GM18517 (cell line): ENCODE measurements around the gene SLC24A4.

Experiments
- ATAC-seq: cut with Tn5 transposase; IDR thresholded peaks from one replicate; pipeline ENCODE4 v1.9.1; 2021; ENCODE audit warnings: mild to moderate bottlenecking, moderate library complexity; ENCODE audit not compliant: unreplicated experiment

Gene SLC24A4

DNA sequence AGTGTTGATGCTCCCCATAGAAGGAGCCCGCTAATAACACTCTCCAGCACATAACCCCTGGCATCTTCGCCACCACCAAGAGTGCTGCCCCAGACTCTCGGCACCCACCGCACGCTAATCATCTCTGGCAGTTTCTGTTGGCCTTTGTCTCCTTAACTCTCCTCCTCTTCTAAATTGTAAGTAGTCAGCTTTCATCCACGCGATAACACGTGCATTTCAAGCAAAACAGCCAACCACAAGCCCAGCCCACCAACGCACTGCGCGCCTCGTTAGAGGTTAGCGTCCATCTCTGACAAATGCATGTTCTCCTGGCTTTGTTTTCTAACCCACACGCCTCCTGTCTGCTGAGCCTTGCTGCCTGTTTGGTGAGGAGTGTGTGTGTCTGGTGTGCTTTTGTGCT lies 129.5 kb downstream of the SLC24A4 start:
- no peak for ATAC-seq

DNA sequence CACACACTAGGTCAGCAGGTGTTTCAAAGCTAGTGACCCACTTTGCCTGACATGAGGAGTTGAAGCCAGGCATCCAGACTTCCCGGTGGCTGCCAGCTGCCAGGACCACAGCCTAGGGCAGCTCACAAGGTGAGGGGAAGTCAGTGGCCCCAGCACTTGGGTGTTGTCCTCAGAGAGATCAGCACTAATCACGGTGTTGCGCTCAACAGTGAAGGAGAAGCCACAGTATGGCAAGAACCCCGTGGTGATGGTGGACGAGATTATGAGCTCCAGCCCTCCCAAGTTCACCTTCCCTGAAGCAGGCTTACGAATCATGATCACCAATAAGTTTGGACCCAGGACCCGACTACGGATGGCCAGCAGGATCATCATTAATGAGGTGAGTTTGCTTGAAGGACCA lies 130.7 kb downstream of the SLC24A4 start:
- no peak for ATAC-seq

DNA sequence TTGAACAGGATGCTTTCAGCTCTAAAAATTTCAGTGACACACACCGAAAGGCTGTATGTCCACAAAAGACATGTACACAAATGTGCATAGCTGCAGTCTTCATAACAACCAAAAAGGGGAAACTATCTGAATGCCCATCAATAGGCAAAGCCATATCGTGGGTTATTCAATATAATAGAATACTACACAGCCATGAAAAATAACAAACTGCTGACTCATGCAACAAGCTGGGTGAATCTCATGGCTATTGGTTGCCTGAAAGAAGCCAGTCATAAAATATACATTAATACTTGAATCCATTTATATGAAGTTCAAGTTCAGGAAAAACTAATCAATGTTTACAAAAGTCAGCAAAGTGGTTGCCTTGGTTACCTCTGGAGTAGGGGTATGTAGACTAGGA lies 132.3 kb downstream of the SLC24A4 start:
- ATAC-seq = no peak

DNA sequence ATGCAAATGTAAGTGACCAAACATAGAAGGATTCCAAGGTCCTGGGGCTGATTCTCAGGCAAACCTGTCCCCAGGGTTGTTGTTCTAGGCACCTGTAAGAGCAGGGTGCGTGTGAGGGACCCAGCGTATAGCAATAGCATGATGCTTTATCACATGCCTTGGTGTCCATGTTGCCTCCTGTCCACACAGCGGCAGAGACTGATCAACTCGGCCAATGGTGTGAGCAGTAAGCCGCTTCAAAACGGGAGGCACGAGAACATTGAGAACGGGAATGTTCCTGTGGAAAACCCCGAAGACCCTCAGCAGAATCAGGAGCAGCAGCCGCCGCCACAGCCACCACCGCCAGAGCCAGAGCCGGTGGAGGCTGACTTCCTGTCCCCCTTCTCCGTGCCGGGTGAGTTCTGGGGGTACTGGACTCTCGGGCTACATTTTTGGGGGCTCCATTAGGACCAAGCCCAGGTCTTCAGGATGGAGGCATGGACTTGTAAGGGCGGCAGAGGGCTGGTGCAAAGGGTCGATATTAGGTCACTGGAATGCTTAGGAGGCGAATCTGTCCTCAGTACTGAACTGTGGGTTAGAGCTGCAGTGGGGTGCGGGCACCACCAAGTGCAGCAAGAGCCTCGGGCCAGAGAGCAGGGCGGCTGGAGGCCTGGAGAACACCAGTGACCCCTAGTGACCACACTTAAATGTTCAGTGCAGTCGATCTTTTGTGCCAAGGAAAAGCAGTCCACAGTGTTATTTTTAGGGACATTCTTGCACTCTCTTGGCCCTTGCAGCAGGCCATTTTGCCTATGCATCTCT lies 133.4 kb downstream of the SLC24A4 start:
- ATAC-seq = no peak

DNA sequence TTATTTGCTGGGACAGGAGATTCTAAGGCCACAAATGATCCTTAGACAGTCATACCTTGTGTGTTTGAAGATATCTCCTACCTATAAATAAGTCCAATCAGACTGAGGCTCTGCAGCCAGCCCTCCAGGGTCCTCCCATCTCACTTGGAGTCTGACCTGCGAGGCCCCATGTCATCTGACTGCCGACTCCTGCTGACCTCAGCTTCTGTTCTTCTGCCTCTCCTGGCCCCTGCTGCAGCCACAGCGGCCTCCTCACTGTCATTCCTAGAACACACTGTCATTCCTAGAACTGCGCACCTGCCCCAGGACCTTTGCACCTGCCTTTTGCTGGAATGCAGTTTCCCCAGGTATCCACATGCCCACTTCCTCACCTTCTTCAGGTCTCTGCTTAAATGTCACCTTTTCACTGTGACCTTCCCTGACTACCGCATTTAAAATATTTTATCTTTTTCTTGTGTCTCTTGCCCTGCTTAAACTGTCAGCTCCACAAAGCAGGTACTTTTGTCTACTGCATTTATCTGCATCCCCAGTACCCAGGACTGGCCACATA lies 134.1 kb downstream of the SLC24A4 start:
- ATAC-seq = no peak

DNA sequence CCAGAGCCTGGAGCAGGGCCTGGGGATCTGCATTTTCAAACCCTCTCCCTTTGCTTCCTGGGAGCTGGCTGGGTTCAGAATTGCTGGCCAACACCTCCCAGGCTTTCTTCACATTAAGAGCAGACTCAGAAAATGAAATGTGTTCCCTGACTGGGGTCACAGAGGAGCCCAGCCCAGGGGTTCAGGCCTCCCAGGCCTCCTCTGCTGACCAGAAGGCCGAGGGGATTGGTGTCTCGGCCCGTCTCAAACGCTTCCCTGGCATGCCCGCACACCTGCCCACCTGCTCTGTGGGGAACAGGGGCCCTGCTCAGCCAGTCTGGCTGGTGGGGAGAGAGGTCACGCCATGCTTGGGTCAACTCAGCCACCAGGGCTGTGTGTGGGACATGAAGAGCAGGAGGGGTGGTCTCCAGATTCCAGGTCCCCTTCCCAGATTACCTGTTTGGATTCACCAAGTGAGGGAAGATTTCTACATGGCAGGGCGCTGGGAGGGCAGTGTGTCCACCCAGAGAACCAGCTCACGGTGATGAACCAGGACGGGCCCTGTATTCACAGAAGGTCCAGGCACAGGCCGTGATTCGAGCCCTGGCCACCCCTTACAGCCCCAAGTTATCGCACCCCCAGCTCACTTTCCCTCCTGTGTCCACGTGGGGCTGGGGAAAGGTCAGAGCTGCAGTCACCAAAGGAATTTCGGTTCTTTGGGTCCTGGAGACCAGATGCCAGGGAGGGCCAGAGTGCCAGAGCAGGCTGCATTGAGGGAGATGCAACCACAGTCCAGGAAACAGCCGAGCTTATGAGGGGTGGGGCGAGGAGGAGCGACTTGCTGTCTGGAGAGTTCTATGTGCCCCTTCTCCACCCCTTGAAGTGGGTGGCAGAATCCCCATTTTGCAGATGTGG lies 135.4 kb downstream of the SLC24A4 start:
- no peak for ATAC-seq

DNA sequence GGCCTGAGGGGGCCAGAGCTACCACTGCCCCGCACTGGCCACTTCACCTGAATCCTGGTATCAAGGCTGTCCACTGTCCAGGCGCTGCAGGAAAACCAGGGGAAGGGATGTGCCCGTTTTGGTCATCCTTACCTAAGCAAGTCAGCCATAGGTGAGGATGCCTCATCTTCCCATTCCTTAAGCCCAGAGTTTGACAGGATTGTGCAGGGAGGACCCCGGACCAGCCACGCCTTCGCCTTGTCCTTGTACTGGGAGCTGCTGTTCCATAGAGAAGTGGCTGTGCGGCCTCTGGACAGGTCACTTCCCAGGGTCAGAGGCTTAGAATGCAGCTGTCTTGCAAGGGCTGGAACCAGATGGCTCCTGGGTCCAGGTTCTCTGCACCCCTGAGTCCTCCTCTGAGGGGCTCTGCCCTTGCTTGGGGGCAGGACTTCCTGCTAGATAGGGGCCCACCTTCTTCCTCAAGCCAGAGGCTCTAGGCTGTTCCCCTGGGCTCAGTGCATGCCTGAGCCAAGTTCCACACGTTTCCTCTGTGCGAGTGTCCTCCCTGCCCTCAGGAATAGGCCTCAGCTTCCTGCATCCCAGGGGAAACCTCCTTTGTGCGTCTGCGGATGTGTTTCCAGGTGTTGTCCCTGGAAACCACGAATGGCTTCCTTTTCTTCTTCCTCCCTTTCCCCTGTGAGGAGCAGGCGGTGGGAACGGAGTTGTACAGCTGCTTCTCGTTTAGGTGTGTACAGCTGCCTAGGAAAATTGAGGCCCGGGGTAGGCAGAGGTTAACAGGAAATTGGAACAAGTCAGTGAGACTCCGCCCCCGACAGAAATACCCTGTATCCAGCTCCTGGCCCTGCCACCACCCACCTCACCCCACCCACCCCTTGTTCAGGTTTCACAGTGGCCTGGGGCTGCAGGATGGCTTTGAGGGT lies 136.3 kb downstream of the SLC24A4 start:
- no peak for ATAC-seq

DNA sequence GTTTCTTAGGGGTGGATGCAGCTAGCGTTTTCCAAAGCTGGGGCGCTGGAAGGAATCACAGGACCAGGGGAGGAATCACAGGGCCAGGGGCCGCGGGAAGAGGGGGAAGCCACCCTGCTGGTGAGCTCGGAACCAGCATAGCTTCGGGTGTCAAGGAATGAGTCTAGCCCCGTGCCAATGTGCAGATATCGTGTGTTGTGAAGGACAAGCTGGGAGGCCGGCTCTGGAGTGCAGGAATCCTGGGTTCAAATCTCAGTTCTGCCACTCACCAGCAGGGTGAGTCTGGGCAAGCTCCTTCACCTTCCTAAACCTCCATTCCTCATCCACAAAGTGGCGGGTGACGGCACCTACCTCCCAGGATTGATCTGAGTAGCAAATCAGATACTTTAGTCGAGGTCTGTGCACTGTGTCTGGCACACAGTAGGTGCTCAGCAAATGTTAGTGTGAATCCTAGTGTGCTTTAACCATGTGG lies 137.0 kb downstream of the SLC24A4 start:
- ATAC-seq = no peak

DNA sequence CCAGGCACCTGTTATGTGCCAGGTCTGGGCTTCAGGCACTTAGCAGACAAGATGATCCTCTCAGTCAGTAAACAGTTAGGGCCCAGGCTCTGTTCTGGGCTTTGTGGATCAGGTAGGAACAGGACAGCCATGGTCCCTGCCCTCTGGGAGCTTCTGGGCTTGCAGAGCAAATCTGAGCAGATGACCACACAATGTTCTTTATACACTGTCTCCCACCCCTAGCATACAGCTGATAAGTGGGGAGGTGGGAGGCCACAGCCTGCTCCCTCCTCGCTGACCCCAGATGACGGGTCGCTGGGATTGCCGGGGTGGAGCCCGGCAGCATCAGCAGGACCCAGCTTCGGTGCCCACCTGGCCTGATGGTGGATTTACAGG lies 137.6 kb downstream of the SLC24A4 start:
- no peak for ATAC-seq

DNA sequence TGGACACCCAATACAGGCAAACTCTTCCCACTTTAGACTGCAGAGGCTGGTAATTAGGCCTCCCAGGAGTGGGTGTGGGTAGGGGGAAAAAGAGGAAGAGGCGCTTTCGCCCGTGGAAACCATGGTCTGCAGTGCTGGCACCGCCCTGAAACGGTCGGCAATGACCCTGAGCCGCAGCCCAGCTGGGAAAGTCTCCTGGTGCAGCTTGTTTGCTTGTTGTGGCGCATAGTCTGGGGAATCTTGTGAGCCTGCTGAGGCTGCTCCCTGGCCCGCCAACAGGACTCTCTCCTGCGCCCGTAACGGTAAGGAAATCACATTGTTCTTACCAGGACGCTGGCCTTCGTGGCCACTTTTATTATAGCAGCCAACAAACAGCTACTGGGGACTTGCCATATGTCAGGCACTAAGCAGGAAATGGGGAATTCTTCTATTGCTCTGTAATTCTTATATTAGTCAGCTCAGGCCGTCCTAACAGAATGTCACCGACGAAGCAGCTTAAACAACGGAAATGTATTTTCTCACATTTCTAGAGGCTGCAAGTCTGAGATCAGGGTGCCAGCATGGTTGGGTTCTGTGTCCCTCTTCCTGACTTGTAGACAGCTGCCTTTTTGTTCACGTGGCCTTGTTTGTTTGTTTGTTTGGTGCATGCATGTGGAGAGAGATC lies 138.1 kb downstream of the SLC24A4 start:
- ATAC-seq = no peak

DNA sequence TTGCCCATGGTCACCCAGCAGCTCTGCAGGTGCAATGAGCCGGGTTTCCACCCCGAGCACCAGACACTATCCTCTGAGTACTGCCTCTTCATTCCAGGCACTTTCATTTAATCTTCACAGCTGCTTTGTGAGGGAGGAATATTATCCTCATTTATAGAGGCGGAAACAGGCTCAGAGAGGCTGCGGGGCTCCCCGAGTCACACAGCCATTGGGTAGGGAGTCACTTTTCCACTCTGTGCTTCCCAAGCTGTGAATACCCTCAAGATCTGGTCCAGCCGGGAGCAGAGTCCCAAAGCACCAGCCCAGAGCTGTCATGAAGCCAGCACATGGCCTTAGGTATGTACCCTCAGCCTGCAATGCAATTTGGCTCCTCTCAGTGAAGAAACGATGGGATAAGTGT lies 138.9 kb downstream of the SLC24A4 start:
- ATAC-seq = no peak

DNA sequence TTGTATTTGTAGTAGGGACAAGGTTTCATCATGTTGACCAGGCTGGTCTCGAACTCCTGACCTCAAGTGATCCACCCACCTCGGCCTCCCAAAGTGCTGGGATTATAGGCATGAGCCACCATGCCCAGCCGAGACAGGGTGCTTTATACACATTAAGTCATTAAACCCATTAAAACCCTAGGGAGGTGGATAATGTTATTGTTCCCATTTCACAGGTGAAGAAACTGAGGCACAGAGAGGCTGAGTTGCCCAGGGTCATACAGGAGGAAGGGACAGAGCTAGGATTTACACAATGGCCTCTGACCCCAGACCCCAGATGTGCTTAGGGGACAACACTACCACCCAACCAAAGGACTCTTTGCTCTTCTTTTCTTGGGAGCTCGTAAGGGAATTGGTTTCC lies 139.6 kb downstream of the SLC24A4 start:
- ATAC-seq = no peak

DNA sequence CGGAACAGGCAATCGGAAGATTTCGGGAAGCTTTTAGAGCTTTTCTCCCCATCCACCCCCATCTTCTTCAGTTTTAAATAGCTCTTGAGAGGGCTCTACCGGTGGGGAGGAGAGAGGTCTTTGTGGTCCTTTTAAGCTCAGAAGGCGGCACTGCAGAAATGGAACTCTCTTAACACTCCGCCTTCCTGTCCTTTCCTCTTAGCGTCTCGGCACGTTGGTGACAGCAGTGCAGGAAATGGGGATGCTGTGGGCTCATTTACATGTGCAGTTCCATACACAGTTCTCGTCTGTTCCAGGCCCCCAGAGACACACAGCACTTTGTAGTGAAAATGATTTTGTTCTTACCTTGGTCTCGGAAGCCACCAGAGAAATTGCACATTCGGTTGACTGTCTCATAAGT lies 140.2 kb downstream of the SLC24A4 start:
- no peak for ATAC-seq

DNA sequence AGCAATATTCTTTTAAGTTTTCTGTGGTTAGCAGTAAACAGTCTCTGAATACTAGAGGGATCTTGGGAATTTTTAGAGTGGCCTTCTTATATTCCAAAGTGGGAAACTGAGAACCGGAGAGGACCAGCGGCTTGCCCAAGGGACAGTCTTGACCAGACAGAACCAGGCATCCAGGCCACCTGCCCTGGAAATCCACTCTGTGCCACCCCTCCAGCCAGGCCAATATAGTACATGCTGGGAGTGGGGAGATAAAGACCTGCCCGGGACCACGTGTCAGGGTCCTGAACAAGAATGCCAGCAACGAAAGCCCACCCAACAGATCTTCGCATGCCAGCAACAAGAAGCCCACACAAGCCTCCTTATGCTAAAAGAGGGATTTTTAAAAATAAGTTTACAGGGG lies 141.2 kb downstream of the SLC24A4 start:
- no peak for ATAC-seq

DNA sequence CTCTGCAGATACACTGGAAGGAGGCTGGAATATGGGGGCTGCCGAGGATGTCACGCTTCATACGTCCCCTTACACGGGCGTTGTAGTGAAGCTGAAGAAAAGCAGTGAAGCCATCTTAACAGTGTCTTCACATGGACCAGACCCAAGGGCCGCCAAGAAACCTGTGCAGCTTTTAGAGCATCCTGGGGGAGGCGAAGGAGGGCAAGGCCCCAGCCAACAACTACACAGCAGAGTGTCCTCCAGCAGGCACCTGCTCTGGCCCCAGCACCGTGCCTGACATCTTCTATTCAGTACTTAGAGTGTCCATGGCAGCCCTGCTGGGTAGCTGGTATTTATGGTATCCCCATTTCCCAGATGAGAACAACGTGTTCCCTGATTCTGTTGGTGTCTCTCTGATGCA lies 141.8 kb downstream of the SLC24A4 start:
- no peak for ATAC-seq

DNA sequence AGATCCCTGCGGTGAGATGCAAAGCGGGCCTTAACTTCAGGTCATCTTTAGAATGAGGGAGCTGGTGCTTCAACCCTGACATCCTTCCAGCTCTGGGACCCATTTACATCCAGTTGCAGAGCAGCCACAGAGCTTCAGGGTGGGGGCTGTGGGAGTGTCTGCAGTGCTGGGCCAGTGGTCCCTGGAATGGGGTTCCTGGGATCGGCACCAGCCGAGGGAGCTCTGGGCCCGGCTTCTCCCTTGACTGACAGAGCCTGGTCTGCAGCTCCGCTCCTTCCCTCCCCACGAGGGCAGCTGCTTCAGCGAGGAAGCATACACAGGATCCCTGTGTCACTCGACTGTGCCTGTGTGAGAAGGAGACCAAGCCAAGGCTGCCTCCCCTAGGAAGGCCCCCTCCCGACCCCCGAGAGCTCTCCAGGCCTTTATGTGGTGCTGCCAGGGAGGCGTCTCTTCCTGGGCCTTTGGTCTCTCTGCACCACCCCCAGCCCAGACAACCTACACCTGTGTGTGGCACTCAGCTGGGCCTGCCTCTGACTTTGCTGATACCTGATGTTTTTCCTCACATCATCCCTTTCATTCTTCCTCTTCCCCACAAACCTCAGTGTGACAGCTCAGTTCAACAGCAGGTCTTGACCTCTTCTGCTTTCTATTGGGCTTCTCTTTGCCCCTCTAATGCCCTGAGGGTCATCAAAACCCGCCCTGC lies 142.5 kb downstream of the SLC24A4 start:
- no peak for ATAC-seq

DNA sequence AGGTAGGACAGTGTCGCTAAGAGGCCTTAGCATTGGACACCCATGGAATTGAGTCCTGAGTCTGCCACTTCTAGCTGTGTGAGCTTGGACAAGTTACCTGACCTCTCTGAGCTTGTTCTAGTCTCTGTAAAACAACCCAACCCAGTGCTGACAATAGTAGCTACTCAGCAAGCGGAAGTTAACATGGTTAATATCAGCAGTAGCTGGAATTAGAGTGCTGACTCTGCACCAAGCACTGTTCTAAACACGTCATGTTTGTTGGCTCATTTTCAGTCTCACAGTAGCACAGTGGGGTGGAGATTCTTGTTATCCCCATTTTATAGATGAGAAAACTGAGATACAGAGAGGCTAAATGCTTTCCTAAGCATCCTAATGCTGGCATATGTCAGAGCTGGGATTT lies 143.1 kb downstream of the SLC24A4 start:
- ATAC-seq = no peak

DNA sequence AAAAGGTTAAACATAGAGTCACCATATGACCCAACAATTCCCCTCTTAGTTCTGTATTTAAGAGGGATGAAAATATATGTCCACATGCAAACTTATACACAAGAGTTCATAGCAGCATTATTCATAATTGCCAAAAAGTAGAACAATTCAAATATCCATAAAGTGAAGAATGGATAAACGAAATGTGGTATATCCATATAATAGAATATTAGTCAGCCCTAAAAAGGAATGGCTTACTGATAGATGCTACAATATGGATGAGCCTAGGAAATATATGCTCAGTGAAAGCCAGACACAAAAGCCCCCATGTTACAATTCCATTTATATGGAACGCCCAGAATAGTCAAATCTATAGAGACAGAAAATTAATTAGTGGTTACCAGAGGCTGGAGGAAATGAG lies 146.6 kb downstream of the SLC24A4 start:
- ATAC-seq = no peak

DNA sequence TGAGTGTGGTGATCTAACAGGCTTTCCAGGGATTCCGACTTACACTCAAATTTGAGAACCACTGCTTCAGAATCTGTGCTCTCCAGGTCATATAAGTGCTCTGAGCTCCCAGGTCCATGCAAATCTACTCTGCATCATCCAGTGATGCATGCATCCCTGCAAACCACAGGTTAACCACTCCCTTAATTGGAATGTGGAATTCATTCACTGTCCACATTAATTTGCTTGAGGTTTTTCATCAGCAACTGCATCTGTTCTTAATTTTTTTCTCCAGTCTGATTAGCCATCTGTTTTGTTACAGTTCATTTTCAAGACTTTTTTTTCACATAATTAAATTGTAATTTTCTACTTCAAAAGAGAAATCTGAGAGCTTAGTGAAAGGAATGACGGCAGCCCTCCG lies 147.2 kb downstream of the SLC24A4 start:
- ATAC-seq = no peak

DNA sequence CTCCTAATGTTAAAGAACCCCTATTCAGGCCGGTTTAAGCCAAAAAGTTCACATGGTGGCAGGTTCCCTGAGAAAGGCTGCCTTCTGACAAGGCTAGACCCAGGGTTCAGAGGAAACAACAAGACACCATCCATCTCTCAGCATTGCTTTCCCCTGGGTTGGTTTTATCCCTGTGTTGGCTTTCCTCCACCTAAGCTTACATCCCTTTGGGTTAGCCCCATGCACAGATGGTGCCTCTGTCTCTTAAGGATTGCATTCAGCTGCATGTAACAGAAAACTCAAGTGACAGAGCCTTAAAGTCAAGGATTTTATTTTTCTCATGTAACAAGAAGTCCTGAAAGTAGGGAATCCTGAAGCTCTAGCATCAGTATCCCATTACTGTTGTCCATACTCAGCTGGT lies 147.8 kb downstream of the SLC24A4 start:
- no peak for ATAC-seq
